Activated CD4-positive, alpha-beta T cell treated with anti-CD3 and anti-CD28 coated beads, Interleukin-2, amount 50 U/mL, for 4 hours (primary cell): ENCODE measurements around the gene SPG7.
"Not testable (repeated sequence)": the region's sequence is repeated elsewhere in the genome, so short reads cannot be mapped to it uniquely, and the experiment has no call there.

Experiments
- DNase-seq, 2 experiments: peaks; one replicate each; pipeline ENCODE4 v3.0.0-alpha.2; 2020

SPG7 gene

GRCh38 chr16:89507834-89508590, at the start of gene SPG7:
Gene SPG7 (plus strand): TSS chr16:89508403. CDS start chr16:89508418, 15 bp downstream.
- DNase-seq = peak; percentile 80 to 82

- DNase-seq = no peak
These were observed 49.7 kb upstream of the SPG7 start for GRCh38 chr16:89458551-89458950.

- DNase-seq = no peak
These were observed 49.2 kb upstream of the SPG7 start for GRCh38 chr16:89458967-89459366.

- DNase-seq = no peak
These were observed 47.6 kb upstream of the SPG7 start for GRCh38 chr16:89460556-89460955.

- DNase-seq = not testable (repeated sequence)
These were observed 46.3 kb upstream of the SPG7 start for GRCh38 chr16:89461890-89462289.

GRCh38 chr16:89462639-89463038, 45.6 kb upstream of the SPG7 start:
- not testable (repeated sequence) for DNase-seq

- DNase-seq = not testable (repeated sequence)
These were observed 44.9 kb upstream of the SPG7 start for GRCh38 chr16:89463312-89463711.

GRCh38 chr16:89466920-89467319, 41.3 kb upstream of the SPG7 start:
- no peak for DNase-seq

- no peak for DNase-seq
These were observed 40.8 kb upstream of the SPG7 start for GRCh38 chr16:89467382-89467781.

GRCh38 chr16:89472711-89473075, 35.5 kb upstream of the SPG7 start:
- DNase-seq = no peak

- DNase-seq = no peak
These were observed 35.0 kb upstream of the SPG7 start for GRCh38 chr16:89473136-89473712.

- DNase-seq = no peak
These were observed 34.3 kb upstream of the SPG7 start for GRCh38 chr16:89473791-89474414.

- no peak for DNase-seq
These were observed 33.1 kb upstream of the SPG7 start for GRCh38 chr16:89475144-89475543.

- no peak for DNase-seq
These were observed 31.8 kb upstream of the SPG7 start for GRCh38 chr16:89476379-89476778.

- DNase-seq = no peak
These were observed 31.4 kb upstream of the SPG7 start for GRCh38 chr16:89476811-89477261.

GRCh38 chr16:89478576-89479221, 29.5 kb upstream of the SPG7 start:
- DNase-seq = no peak

- no peak for DNase-seq
These were observed 26.7 kb upstream of the SPG7 start for GRCh38 chr16:89481356-89481955.

GRCh38 chr16:89482150-89482816, 25.9 kb upstream of the SPG7 start:
- DNase-seq = no peak

GRCh38 chr16:89482817-89483205, 25.4 kb upstream of the SPG7 start:
- DNase-seq = no peak

GRCh38 chr16:89484041-89484501, 24.1 kb upstream of the SPG7 start:
- DNase-seq = no peak

GRCh38 chr16:89484923-89485679, 23.1 kb upstream of the SPG7 start:
- no peak for DNase-seq
